HG03175 (cell line): ENCODE data around the gene PVALB.

Experiments
- ATAC-seq: cut with Tn5 transposase; IDR thresholded peaks from one replicate; pipeline ENCODE4 v1.9.1; 2021; ENCODE audit warnings: mild to moderate bottlenecking, moderate library complexity; ENCODE audit not compliant: unreplicated experiment

The PVALB gene

DNA sequence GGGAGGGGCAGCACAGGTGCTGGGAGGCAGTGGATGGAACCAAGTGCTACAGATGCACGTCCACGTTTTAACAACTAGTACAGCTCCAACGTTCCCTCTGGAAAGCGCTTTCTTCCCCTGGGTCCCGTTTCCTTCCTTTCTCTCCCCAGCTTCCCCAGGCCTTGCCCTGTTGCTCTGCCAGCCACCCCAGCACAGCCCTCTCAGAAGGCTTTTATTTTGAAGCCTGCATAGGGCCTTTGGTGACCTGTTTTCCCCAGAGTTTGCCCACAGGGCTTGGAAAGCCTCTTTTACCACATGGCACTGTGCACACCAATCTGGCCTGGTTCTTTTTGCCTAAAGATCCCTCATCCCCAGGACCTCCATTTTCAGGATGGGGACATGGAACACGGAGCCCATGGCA is 30.1 kb upstream of the PVALB start:
- no peak for ATAC-seq

DNA sequence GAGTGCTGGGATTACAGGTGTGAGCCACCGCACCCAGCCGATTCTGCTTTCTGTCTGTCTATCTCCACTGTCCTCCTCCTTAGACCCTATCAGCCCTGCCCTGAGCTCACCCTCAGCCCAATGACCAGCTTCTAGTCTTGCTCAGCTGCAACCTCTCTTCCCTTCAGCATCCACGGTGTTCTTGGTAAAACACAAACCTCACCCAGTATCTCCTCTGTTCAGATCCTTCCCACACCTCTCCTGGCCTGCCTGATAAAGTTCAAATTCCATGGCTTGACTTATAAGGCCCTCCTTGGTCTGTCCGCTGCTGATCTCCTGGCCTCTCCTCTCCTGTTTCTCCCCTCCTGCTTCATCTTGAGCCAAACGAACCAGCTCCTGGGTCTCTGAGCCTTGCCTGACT is 29.4 kb upstream of the PVALB start:
- ATAC-seq = no peak

DNA sequence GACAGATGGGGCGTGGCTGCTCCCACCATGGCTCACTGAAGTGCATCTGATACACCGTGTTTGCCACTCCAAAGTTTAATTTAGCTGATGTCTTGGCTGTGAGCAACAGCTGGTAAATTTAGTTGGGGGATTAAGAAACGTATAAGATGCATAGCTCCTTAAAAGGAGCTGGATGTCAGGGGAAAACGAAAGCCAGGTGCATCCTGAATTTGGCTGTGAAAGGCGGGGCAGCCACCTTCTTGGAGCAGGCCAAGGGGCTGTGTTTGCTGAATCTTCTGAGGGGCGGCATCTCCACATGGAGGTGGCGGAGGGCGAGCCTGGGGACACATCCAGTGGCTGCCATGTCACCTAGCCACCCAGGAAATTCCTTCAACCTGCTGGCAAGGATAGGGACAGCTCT is 23.3 kb upstream of the PVALB start:
- no peak for ATAC-seq

GRCh38 chr22:36839356-36840073 is 22.7 kb upstream of the PVALB start:
- no peak for ATAC-seq

DNA sequence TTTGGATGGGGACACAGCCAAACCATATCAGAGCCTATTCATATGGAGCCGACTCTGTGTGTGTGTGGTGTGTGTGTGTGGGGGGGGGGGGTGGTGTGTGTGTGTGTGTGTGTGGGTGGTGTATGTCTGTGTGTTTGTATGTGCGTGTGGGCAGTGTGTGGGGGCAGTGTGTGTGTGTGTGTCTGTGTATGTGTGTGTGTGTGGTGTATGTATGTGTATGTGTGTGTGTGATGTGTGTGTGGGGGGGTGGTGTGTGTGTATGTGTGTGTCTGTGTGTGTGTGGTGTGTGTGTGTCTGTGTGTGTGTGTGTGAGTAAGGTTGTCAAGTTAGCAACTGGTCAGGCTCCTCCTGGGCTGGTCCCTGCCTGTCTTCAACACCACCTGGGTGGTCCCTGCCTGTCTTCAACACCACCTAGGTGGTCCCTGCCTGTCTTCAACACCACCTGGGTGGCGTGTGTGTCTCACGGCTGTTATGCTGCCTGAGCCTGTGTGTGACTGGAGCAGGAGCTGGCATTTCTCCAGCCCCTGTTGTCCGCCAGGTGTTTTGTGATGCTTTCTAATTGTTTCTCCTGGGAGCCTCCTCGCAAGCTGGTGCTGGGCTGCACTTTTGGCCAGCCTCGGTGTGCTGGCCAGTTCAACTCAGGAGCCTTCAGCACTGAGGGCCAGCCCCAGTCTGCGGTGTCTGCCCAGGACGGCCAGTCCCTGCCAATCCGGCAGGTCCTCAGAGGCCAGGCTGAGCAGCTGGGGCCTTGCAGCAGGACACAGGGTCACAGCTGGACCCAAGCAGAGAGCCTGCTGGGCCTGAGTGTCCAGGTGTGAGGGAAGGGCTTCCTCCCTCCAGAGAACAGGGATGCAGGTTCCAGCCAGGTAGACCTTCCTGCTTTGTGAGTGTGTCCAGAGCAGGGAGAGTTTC is 21.5 kb upstream of the PVALB start:
- ATAC-seq = no peak

DNA sequence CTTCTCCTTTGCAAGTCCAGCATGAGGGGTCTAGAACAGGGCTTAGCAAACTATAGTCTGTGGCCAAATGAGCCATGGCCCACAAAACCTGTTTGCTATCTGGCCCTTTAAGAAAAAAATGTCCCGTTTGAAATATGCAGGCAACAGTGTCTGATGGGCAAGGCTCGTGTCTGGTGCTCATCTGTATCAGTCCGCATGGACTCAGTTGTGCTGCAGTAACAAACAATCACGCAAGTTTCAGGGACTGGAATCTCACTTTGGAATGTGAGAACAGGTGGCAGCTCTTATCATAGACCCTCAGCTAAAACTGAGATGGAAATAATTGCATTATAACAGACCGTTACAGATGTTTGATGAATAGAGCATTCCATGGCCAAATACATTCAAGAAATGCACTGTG is 19.1 kb upstream of the PVALB start:
- ATAC-seq = no peak

DNA sequence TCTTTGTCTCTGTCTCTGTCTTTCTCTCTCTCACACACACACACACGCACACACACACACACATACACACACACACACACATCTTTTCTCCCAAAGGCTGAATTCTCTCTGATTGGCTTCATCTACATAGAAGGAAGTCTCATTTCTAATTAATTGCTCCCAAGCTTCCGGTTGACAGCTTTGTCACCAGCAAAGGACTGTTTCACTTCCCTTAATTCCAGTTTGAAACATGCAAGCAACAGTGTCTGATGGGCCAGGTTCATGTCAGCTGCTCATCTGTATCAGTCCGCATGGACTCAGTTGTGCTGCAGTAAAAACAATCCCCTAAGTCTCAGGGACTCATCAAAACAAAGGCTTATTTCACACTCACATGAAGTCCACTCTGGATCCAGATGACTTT is 16.2 kb upstream of the PVALB start:
- no peak for ATAC-seq

- ATAC-seq = no peak
These were observed 14.9 kb upstream of the PVALB start for GRCh38 chr22:36831717-36832116.

- no peak for ATAC-seq
These were observed 14.4 kb upstream of the PVALB start for GRCh38 chr22:36831206-36831605.

GRCh38 chr22:36830601-36831000 is 13.8 kb upstream of the PVALB start:
- no peak for ATAC-seq

- no peak for ATAC-seq
These were observed 12.7 kb upstream of the PVALB start for GRCh38 chr22:36829370-36830002.

GRCh38 chr22:36828815-36829214 is 12.0 kb upstream of the PVALB start:
- ATAC-seq = no peak

- ATAC-seq = no peak
These were observed 9.4 kb upstream of the PVALB start for GRCh38 chr22:36826262-36826661.

DNA sequence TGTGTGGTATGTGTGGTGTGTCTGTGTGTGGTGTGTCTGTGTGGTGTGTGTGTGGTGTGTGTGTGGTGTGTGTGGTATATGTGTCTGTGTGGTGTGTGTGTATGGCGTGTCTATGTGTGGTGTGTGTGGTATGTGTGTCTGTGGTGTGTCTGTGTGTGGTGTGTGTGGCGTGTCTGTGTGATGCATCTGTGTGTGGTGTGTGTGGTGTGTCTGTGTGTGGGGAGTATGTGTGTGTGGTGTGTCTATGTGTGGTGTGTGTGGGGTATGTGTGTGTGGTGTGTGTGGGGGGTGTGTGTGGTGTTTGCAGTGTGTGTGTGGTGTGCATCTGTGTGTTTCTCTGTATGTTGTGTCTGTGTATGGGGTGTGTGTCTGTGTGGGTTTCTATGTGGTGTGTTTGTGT is 7.8 kb upstream of the PVALB start:
- ATAC-seq = no peak

GRCh38 chr22:36823186-36823839 is 6.5 kb upstream of the PVALB start:
- ATAC-seq = no peak

- ATAC-seq = no peak
These were observed 5.7 kb upstream of the PVALB start for GRCh38 chr22:36822581-36822980.

- ATAC-seq = no peak
These were observed 2.3 kb upstream of the PVALB start for GRCh38 chr22:36819112-36819511.

DNA sequence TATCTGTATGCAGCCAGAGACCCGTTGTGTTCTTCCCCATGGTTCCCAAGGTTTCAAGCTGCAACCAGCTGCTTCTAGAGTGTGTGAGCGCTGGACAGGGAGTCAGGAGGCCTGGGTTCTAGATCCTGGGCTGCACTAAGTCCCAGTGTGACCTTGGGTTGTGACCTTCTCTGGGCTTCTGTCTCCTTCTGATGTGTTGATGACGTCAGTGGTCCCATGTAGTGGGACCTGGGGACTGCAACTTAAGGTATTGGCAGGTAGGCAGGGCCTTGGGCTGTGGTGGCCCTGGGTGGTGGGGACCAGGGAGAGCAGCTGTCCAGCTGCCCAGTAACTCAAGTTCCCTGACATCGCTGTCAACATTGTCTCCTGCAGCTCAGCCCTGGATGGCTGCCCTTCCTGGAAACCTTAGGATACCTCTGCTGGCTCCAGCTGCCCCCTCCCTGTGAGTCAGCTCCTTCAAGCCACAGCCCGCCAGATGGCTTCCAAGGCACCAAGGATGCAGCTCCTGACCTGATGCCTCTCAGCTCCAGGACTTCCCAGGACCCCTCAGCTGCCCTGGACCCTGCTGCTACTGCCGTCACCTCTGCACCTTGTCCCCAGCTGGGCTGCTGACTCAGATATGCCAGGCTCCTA is 1.3 kb upstream of the PVALB start:
- no peak for ATAC-seq

DNA sequence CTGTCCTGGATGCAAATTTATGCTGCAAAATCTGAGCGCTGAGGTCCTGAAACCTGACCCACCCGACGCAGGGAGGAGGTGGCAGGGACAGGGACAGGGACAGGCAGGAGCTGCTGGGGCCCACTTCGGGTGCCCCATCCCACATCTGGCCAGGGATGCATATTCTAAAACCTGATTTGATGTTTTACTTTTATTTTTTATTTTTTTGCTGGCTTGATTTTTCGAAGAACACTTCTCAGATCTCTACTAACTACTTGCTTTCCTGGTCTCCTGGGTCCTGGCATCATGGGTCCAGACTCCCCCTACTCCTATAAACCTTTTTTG is 652 bp upstream of the PVALB start:
- no peak for ATAC-seq

- ATAC-seq = no peak
These were observed 548 bp downstream of the PVALB start for GRCh38 chr22:36816339-36816635.
